Colonic mucosa (tissue), 4 donors: ENCODE measurements around the gene CDH26. TPM values are rescaled to one million over a fixed set of nuclear protein-coding genes. Genes with fewer than 3 reads are reported as not detected.
A peak's percentile ranks its signal among the peaks of the same experiment; 100 is the strongest.

Source experiments
- DNase-seq: peaks from one replicate; pipeline ENCODE4 v3.0.0-alpha.2; 2020
- H3K27ac ChIP-seq: fragments of 200-600 bp; one replicate; pipeline ENCODE4 v1.8.0; 2021
- H3K27me3 ChIP-seq: fragments of 200-600 bp; one replicate; pipeline ENCODE4 v1.8.0; 2021
- H3K36me3 ChIP-seq: fragments of 200-600 bp; one replicate; pipeline ENCODE4 v1.8.0; 2021
- H3K4me1 ChIP-seq: fragments of 200-600 bp; one replicate; pipeline ENCODE4 v1.8.0; 2021; ENCODE audit warnings: mild to moderate bottlenecking
- H3K4me3 ChIP-seq: fragments of 200-600 bp; one replicate; pipeline ENCODE4 v1.8.0; 2021
- H3K9ac ChIP-seq, 2 donors: one replicate each; pipeline ENCODE4 v1.7.0; 2013; ENCODE audit warnings: control low read depth in 2 of 2, low read depth in 2 of 2, low read length in 2 of 2
- H3K9me3 ChIP-seq: fragments of 200-600 bp; one replicate; pipeline ENCODE4 v1.8.0; 2021
- intact Hi-C: fragments of 100-400 bp; cut with DNase I; formaldehyde crosslinking; loops from one replicate; pipeline ENCODE4 v1.14.1; 2022
- total RNA-seq, 2 donors: library from RNA; stranded (reverse); fragmentation: NEBNext Ultra II Directional in 1 of 2; extraction: Animal tissue kit (Norgen Biotek cat#: 25700) in 1 of 2; gene quantifications; one replicate each; pipeline ENCODE4 v1.2.1, GENCODE V29; 2021
- TF ChIP-seq, protein P1 (sequence below): fragments of 200-600 bp; IDR thresholded peaks from one replicate; pipeline ENCODE4 v1.8.0; 2022; ENCODE audit warnings: antibody characterized with exemption, mild to moderate bottlenecking
- donor health status: healthy.
- donor health status: DM: no; HTN: no; CAD: no.
- donor health status: DM: no; HTN: no; CAD: no.

CDH26 gene
- total RNA-seq, 2 donors from 2014 or later = 0.27 to 0.45 TPM

DNA sequence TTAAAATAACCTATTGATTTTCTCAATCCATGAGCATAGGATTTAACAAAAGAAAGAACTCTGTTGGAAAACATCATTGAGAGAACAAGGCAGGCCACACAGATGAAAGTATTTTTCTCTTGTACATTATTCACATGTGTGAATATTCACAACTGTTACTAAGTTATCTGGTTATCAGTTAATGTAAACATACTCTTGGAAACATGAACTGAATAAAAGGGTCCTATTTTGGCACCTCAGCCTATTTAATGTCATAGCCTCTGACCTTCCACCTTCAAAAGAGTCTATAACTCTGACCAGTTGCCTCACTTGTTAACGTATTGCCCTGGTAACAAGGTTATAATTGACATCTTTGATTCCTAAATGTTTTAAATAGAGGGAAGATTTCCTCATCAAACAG is 32.9 kb upstream of the CDH26 start:
- no peaks in the 10 kb centered on the region for H3K9me3 ChIP-seq
- H3K4me1 ChIP-seq = no peaks in the 10 kb centered on the region
- intact Hi-C loops = no loop called here
- H3K4me3 ChIP-seq = no peak overlapping the region
- no peaks in the 10 kb centered on the region for H3K27me3 ChIP-seq
- no peak overlapping the region for H3K9ac ChIP-seq
- TF ChIP-seq, protein P1, sequence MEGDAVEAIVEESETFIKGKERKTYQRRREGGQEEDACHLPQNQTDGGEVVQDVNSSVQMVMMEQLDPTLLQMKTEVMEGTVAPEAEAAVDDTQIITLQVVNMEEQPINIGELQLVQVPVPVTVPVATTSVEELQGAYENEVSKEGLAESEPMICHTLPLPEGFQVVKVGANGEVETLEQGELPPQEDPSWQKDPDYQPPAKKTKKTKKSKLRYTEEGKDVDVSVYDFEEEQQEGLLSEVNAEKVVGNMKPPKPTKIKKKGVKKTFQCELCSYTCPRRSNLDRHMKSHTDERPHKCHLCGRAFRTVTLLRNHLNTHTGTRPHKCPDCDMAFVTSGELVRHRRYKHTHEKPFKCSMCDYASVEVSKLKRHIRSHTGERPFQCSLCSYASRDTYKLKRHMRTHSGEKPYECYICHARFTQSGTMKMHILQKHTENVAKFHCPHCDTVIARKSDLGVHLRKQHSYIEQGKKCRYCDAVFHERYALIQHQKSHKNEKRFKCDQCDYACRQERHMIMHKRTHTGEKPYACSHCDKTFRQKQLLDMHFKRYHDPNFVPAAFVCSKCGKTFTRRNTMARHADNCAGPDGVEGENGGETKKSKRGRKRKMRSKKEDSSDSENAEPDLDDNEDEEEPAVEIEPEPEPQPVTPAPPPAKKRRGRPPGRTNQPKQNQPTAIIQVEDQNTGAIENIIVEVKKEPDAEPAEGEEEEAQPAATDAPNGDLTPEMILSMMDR = no peak
- H3K27ac ChIP-seq = no peak overlapping the region
- no peak for DNase-seq
- H3K36me3 ChIP-seq = no peaks in the 10 kb centered on the region

DNA sequence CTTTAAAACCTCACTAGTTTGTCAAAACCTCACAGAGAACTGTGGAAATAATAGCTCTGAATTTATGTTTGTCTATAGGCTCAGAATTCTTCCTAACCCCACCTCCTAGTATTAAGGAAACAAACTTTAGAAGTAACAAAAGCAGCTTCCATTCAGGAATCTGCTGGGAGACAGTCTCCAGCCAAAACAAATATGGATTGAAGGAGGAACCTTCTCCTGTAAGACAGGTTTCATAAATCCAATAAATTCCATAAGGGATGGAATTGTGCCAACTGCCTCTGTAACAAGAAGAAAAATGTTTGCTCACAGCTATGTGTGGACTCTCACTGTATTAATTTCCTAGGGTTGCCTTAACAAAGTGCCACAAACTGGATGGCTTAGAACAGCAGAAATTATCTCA is 32.3 kb upstream of the CDH26 start:
- TF ChIP-seq, protein P1 = no peak
- Histone ChIP-seq H3K36me3 (no peaks in the 10 kb centered on the region), H3K27me3 (no peaks in the 10 kb centered on the region), H3K4me1 (no peaks in the 10 kb centered on the region), H3K4me3 (no peak overlapping the region), H3K27ac (no peak overlapping the region), H3K9ac (no peak overlapping the region), H3K9me3 (no peaks in the 10 kb centered on the region)
- no peak for DNase-seq
- intact Hi-C loops = no loop called here

DNA sequence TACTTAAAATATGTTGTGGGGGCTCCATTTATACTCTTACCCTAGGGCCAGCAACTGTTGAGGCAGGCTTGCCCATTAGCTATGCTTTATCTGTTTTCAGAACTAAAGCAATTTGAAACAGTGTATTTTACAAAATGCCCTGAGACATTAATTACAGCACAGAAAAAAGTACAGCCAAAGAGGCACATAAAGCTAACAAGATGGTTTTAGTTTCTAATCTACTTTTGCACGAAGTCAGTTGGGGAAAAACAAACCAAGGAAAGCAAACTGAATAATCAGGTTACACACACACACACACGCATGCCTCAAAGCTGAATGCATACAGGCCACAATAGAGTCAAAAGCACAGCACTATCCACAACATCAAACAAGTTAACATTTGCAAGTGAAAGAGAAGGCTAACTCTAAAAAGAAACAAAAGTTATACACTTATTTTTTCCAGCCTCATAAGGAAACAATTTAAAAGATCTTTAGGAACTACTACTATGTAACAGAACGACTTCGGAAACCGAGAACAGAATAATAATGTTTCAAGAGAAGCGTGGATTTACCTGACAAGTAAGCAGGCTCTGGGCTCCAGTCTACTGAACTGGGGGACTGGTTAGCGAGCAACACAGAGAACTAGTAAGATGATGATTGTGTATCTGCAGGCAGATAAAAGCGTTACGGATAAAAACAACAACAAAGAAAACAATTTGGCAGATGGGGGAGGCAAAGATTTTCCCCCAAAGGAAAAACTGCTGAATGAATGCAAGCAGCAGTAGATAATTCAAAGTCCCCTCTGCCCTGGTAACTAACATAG is 26.5 kb upstream of the CDH26 start:
- no peak overlapping the region for H3K27ac ChIP-seq
- DNase-seq = no peak
- H3K36me3 ChIP-seq = no peaks in the 10 kb centered on the region
- intact Hi-C loops = no loop called here
- H3K9ac ChIP-seq = no peak overlapping the region
- H3K27me3 ChIP-seq = no peaks in the 10 kb centered on the region
- H3K9me3 ChIP-seq = no peaks in the 10 kb centered on the region
- no peaks in the 10 kb centered on the region for H3K4me1 ChIP-seq
- TF ChIP-seq, protein P1 = no peak
- no peak overlapping the region for H3K4me3 ChIP-seq

DNA sequence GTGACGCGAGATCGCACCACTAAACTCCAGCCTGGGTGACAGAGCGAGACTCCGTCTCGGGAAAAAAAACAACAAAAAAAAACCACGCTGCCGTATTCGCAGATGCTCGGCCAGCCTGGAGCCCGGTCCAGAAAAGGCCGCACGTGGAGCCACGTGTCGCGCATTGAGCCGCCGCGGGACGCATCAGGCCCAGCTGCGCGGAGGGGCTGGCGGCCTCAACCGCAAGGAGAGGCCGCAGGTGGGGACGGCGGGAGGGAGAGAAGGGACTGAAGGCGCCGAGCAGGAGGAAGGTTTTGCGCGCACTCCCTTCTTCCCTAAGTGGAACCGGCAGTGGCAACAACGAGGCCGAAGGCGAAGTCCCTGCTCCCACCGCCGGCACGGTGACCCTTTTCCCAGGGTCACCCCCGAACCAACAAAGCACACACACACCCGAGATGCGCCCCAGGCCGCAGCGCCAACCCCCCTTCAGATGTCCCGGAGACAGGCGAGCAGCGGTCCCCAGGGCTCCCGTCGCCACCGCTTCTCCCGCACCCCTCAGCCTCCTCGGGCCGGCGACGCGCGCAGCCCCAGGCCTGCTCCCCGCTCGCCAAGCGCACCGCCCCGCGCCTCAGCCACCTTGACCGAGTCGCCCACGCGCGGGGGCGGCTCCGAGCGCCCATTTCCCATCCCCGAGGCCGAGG is 25.5 kb upstream of the CDH26 start:
- DNase-seq = no peak
- no peaks in the 10 kb centered on the region for H3K27me3 ChIP-seq
- H3K36me3 ChIP-seq = no peaks in the 10 kb centered on the region
- H3K4me1 ChIP-seq = no peaks in the 10 kb centered on the region
- H3K4me3 ChIP-seq = no peak overlapping the region
- intact Hi-C loops = no loop called here
- no peak overlapping the region for H3K9ac ChIP-seq
- TF ChIP-seq, protein P1 = no peak
- H3K9me3 ChIP-seq = no peaks in the 10 kb centered on the region
- H3K27ac ChIP-seq = no peak overlapping the region

DNA sequence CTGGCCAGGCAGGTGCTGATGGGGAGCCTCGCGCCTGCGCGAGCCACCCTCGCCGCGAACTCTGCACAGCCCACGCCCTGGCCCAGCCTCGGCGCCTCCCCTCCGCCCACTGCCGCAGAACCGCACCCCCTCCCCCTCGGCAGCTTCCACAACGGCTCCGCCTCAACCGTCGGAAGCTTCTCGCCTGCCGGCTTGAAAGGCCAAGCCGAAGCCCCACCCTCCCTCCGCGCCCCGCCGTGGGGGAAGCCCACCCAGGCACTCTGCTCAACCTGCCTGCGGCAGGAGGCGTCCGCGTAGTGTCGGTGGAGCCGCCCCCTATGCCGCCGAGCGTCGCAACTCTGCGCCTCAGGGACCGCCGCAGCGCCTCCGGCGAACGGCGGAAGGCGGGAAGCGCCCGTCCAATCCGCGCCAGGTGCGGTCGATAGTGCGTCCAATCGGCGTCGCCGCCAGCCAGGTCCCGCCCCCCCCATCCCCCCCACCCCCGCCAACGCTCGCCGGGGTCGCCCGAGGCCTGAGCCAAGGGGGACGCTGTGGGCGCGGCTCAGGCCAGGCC is 24.9 kb upstream of the CDH26 start, which contains the start of gene SYCP2:
TSS of gene SYCP2 (minus strand) at position 342 of the 553 bp plus-strand sequence. CDS start 11,224 bp downstream, outside the sequence.
- Histone ChIP-seq H3K36me3 (no peaks in the 10 kb centered on the region), H3K9ac (peak within 1 kb of the TSS in 1 of 2 donors; percentile 73), H3K4me1 (peaks cover 5% of the 10 kb centered on the region), H3K9me3 (no peaks in the 10 kb centered on the region), H3K27ac (peak within 1 kb of the TSS; percentile 21), H3K4me3 (peak within 1 kb of the TSS; percentile 60), H3K27me3 (no peaks in the 10 kb centered on the region)
- TF ChIP-seq, protein P1 = no peak
- intact Hi-C loops = no loop called here
- DNase-seq = peak; percentile 43
